Stimulated activated CD8-positive, alpha-beta memory T cell treated with anti-CD3 and anti-CD28 coated beads, Interleukin-15, amount 100 ng/mL, for 4 hours (primary cell): ENCODE data around the gene KDM1B.
A peak's percentile ranks its signal among the peaks of the same experiment; 100 is the strongest.
"Not testable (repeated sequence)": the region's sequence is repeated elsewhere in the genome, so short reads cannot be mapped to it uniquely, and the experiment has no call there.

ENCODE experiments used
- DNase-seq, 2 donors: peaks; one replicate each; pipeline ENCODE4 v3.0.0-alpha.2; 2020; ENCODE audit warnings: low read depth in 2 of 2

KDM1B gene

GRCh38 chr6:18155150-18155863, at the start of gene KDM1B:
Gene KDM1B, plus strand, starts transcription at chr6:18155422. Its CDS starts 4,474 bp downstream, at chr6:18159896.
- DNase-seq, result peak; percentile 97 to 99

GRCh38 chr6:18107061-18107460, 48.2 kb upstream of the KDM1B start:
- DNase-seq, result no peak

DNA sequence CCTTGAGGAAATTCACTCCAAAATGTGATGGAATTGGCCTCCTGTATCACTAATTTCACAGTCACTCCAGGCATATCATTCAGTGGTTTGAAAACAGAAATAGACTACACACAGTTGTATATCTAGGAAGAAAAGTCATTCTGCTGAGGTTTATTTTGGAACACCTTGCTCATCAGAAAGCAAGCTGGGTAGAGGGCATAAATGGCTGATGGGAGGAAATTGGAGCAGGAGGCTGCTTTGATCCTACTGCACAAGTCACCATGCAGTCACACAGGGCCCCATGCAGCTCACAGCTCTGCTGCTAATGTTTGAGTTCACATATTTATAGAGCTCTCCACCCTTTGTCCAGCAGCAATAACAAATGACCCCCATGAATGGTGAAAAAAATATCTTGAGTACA, 45.1 kb upstream of the KDM1B start:
- DNase-seq, result no peak

- no peak for DNase-seq
These were observed 39.9 kb upstream of the KDM1B start for GRCh38 chr6:18115356-18115755.

- no peak for DNase-seq
These were observed 38.1 kb upstream of the KDM1B start for GRCh38 chr6:18117136-18117535.

DNA sequence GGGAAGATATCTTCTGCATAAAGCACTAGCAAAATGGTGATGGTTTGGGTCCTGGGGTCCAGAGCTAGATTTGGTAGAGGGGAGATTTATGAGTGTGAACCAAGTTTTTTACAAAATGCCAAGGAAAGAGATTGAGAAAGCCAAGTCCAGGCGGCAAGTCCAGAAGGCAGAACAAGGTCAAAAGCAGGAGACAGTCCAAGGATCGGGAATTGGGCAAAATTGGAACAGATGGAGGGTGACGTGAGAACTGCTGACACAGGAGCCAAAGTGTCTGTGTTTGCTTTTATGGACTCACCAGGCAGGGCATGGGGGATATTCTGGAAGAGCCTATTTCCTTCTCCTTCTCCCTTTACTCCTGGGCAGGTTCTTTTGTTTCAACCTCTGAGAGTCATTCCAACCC, 36.9 kb upstream of the KDM1B start:
- DNase-seq, result no peak

GRCh38 chr6:18119236-18119635, 36.0 kb upstream of the KDM1B start:
- no peak for DNase-seq

- DNase-seq, result no peak
These were observed 33.6 kb upstream of the KDM1B start for GRCh38 chr6:18121580-18122127.

DNA sequence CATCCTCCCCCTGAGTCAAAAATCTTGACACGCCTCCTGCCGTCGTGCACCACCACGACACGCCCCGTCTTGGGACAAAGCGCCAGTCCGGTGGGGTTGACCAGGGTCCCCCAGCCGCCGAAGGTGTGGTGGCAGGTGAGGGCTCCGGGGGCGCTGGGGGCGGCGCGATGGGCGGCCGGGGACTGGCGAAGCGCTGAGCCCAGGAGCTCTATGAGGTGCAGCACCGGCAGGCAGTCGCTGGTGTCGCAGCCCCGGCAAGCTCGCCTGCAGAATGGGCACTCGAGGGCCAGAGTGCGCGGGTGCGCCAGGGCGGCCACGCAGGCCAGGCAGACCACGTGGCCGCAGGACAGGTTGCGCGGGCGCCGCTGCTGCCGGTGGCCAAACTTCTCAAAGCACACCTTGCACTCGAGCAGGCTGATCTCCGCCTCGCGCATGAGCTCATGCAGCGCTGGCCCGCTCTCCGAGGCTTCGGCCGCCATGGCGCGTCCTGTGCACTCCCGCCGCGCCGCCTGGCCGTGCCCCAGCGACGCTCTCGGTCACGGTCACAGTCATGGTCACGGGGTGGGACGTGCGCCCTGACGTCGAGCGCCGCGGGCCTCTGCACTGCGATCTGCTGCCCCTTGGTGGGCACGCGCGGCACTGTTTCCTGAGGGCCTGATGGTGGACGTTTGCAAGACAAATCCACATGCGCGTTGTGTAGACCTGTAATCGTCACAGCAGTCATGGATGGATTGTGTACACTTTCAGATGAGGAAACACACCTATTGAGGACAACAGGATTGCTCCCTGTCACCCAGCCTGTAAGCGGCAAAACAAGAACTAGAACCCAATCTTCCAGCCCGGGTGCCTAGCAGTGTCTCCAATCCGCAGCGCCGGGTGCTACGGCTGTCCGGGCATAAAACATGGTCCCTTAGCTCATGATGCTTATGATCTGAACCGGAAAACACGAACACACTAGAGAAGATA, 32.8 kb upstream of the KDM1B start, which contains the start of gene NHLRC1:
NHLRC1 (minus strand) TSS at position 550 of the 966 bp plus-strand sequence; CDS start at position 479, 71 bp downstream.
- DNase-seq, result peak; percentile 39 to 46

DNA sequence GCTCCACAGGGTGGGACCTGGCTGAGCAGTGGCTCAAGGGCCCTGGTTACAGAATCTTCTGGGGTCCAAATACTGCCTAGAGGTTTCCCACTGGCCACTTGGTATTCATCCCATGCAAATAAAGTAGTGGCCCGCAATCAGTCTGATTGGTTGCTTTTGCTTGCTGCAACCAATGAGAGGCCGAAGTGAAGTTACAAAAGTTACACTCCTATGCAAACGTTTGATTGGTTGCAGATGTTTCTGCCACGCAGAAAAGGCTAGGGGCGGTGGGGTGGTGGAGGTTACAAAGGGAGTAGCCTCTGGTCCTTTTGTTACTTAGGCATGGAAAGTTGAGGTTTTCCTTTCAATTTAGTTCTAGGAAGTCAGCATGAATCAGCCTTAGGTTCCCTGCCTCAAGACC, 29.1 kb upstream of the KDM1B start:
- no peak for DNase-seq

DNA sequence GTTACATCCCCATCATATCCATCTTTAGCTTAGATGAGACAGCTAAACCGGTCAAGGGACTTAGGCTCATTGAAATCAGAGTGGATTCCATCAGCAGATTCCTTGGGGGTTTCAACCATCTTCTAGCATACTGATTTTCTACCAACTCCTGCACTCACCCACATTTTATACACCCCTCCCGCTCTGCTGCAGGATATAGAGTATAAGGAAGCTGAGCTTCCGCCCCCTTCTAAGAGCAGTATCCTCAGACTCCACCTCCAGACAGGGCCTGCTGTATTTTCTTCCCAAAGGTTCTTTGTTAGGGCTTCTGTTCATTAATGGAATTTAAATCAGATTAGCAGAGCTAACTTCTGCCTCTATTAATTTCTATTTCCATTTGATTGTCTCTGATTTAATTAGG, 22.9 kb upstream of the KDM1B start:
- no peak for DNase-seq

GRCh38 chr6:18135171-18135570, 20.1 kb upstream of the KDM1B start:
- DNase-seq, result no peak

GRCh38 chr6:18136260-18136659, 19.0 kb upstream of the KDM1B start:
- DNase-seq, result no peak

GRCh38 chr6:18138906-18139305, 16.3 kb upstream of the KDM1B start:
- DNase-seq, result no peak

GRCh38 chr6:18139935-18140621, 15.1 kb upstream of the KDM1B start:
- no peak for DNase-seq

GRCh38 chr6:18141805-18142590, 13.2 kb upstream of the KDM1B start:
- DNase-seq, result no peak

DNA sequence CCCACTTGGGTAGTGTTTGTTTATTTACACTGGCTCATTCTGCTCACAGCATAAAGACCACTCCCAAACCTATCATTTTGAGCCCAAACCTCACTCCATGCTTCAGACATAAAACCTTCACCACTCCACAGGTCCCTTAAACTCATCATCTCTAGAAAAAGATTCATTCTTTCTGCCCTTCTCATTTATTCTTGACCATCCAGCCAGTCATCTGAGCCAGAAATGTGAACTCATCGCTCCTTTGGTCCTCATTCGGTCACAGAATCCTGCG, 12.7 kb upstream of the KDM1B start:
- no peak for DNase-seq

- DNase-seq, result no peak
These were observed 8.1 kb upstream of the KDM1B start for GRCh38 chr6:18147160-18147559.

GRCh38 chr6:18147616-18148015, 7.6 kb upstream of the KDM1B start:
- DNase-seq, result no peak

DNA sequence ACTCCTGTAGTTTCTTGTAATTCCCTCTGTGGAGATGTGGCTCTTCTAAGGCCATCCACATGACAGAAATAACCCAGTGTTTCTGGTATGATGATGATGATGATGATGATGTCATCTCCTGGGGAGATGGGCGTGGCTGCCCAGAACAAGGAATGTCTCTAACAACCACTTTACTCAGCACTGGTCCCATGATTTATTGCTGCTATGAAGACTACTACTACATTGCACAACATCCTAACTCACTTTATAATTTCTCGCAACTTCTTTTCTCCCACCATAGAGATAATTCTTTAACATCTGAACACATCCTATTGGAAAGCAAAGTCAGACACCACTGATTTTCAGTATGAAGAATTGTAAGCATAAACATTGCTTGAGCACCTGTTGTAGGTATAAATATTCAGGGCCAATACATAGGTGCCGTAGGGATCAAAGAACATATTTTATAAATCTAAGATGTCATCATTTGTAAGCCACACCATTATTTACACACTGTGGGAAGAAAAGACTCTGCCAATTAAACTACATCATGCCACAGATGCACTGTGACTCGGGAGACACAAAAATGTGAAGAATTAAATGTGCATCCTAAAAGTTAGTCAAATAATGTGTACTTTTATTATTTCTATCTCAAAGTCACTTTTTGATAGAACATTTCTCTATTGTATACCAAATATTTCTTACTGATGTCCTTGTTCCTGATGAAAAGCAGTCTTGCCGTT, 6.8 kb upstream of the KDM1B start:
- DNase-seq, result no peak

- DNase-seq, result not testable (repeated sequence)
These were observed 3.8 kb upstream of the KDM1B start for GRCh38 chr6:18151391-18151790.
